Amniotic epithelial cell (primary cell): ENCODE measurements around the gene SDCCAG8.
"Not testable (repeated sequence)": the region's sequence is repeated elsewhere in the genome, so short reads cannot be mapped to it uniquely, and the experiment has no call there.

ENCODE experiments used
- DNase-seq: peaks from one replicate; pipeline ENCODE4 v3.0.0-alpha.2; 2010; ENCODE audit warnings: low read depth

The SDCCAG8 gene

DNA sequence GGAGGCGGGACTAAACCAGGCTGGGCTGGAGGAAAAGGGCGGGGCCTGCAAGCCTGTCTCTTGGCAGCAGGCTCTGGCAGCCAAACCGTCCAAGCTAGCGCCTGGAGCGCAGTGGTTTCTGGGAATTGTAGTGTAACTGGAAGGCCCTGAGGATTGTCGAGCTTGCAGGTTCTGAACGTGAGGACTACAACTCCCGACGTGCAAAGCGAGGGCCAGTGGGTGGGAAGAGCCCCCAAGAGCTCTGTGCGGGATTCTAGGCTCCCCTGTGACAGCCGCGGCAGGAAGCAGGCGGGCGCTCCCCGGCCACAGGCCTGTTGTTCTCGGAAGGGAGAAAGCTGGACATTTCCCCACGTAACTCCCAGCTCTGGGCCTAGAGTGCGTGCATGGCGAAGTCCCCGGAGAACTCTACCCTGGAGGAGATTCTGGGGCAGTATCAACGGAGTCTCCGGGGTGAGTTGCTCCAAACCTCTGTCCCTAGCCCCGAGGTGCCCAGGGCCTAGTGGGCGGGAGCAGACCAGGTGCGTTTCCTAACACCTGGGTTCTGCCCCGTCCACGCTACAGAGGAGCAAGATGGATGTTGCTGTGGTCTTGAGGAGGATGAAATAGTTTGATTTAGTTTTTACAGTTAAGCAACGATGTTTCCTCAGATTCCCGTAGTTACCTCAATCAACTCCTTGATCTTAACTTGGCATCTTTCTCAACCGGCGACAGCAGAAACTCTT is at the start of gene SDCCAG8:
TSS of gene SDCCAG8 (plus strand) at position 251 of the 722 bp plus-strand sequence. CDS start at position 384, 133 bp downstream.
- DNase-seq, result peak; percentile 100

DNA sequence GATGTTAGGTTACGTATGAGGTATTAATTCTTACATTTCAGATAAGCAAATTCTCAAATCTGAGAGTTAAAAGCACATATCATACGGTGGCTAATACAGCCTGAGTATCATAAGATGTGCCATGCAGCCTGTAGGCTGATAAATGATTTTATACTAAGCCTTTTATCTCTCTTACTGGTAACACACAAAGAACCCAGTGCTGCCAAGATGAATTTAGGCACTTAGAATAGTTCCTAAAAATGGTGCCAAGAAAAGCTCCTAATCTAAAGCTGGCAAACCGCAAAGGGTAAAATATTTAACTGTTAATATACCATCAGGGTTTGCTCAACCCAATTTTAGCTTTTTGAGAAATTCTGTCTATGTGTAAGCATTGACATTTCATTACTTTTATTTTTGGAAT is 43.9 kb upstream of the SDCCAG8 start:
- DNase-seq, result peak; percentile 85

DNA sequence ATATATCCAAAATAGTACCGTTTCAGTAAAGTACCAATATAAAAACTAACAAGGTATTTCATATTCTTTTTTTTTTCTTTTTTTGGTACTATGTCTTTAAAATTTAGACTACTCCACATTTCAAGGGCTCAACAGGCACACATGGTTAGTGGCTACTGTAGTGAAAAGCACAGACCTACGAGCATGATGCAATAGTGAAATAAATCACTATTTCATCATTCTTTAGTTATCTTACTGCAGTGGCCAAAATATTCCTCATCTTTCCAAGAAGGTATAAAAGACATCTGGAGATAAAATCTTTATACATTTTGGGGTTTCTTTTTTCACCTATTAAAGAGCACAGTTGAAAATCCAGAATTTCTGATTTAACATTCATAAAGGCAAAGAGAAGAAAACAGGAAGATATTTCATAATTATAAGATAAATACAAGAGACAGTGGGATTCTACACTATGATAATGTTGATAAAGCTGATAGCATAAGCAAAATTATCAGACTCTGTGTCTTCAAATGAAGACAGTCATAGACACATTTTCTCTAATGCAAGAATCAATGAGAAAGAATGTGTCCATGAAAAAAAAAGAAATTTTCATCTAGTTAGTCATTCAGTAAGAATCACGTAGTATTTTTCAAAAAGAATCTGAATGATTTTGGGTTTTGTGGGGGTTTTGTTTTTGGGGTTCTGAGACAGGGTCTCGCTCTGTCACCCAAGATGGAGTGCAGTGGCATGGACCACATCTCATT is 42.6 kb upstream of the SDCCAG8 start:
- DNase-seq, result peak; percentile 90

DNA sequence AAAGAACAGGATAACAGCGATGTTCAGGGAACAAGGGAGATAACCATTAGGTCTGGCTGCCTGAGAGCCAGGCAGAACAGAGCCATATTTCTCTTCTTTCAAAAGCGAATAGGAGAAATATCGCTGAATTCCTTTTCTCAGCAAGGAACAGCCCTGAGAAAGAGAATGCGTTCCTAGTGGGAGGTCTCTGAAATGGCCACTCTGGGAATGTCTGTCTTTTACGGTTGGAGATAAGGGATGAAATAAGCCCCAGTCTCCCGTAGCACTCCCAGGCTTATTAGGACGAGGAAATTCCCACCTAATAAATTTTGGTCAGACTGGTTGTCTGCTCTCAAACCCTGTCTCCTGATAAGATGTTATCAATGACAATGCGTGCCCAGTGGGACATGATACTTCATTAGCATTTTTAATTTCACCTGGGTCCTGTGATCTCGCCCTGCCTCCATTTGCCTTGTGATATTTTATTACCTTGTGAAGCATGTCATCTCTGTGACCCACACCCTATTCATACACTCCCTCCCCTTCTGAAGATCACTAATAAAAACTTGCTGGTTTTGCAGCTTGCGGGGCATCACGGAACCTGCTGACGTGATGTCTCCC is 40.5 kb upstream of the SDCCAG8 start:
- DNase-seq, result not testable (repeated sequence)

DNA sequence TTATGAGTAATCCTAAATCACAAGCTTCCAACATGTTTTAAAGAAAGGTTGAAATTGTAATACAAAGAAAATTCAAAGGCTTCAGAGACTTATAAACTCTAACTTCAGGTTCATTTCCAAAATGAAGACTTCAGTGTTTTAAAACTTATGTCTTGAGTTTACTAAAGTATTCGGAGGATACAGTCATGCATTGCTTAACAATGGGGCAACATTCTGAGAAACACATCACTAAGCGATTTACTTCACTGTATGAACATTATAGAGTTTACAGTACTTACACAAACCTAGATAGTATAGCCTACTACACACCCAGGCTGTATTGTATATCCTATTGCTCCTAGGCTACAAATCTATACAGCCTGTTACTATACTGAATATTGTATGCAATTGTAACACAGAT is 39.1 kb upstream of the SDCCAG8 start:
- DNase-seq, result peak; percentile 57

DNA sequence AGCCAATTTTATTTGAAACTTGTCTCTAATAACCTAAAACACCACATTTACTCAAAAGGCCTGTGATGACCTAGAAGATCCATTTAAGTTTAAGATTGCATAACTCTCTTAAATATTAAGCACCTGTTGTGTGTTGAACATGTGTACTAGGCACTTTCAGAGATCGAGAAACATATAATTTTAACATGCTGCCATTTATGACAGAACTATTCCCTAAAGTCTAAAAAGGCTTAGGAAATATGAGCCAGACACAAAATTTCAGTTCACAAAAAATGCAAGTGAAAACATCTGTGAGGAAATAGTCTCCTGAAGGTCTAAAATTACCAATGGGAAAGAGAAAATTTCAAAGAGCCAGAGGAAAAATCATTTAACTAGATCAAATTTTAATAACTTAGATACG is 38.5 kb upstream of the SDCCAG8 start:
- no peak for DNase-seq

DNA sequence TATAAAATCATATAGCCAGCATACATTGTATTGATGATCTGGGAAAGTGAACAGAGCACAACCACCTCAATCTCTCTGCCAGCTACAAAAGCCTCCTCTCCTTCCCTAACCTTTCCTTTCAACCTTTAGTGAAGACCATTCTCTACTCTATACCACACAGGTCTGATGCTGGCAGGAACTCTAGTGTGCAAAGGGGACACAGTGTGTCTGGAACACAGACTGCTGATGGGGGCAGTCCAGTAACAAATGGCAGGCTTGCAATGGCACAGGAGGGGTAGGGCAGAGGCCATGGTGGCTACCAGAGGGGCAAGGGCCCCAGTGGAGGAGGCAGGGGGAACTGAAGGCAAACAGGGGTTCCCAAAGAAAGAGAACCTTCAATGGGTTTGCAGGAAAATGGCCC is 37.8 kb upstream of the SDCCAG8 start:
- no peak for DNase-seq

DNA sequence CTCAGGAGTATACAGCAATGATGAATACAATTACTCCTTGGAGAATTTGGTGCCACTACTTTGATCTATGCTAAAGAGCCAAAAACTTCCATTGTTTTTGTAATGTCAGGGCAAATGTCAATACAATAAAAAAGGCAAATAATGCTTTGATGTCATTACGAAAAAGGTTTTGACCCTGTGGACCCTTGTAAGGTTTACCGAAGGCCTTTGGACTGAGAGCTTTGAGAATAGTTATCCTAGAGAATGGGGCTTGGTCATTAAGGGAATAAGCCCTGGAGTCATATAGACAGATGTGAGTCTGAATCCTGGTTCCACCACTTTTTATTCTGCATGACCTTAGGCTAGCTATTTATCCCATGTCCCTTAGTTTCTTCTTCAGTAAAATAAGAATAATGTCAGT is 28.2 kb upstream of the SDCCAG8 start:
- DNase-seq, result no peak

DNA sequence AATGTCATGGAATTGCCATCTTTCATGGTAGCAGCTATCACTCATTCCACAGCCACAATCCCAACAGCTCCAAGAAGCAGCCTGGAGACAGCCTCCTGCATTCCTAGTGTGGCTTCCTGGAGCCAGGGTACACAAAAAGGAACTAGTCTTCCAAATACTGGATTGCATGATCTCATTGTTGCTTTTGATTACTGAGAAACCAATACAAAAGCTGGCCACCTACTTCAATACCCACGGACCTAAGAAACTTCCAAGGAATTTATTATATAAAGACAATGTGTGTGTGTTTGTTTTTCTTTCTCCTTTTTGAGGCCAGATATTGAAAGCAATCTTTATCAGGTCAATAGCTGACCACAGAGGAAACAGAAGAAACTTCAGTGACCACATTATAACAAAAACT is 26.3 kb upstream of the SDCCAG8 start:
- no peak for DNase-seq

DNA sequence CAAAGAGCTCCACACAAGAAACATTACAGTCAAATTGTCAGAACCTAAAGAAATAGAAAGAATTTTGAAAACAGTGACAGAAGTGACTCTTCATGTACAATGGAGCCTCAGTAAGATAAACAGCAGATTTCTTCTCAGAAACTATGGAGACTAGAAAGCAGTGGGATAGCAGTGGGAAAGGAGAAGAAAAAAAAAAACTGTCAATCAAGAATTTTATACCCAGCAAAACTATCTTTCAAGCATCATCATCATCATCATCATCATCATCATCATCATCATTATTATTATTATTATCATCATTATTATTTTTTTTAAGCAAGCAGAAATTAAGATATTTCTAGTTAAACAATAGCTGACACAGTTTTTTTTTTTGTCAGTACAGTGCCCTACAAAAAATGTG is 24.9 kb upstream of the SDCCAG8 start:
- DNase-seq, result peak; percentile 56

DNA sequence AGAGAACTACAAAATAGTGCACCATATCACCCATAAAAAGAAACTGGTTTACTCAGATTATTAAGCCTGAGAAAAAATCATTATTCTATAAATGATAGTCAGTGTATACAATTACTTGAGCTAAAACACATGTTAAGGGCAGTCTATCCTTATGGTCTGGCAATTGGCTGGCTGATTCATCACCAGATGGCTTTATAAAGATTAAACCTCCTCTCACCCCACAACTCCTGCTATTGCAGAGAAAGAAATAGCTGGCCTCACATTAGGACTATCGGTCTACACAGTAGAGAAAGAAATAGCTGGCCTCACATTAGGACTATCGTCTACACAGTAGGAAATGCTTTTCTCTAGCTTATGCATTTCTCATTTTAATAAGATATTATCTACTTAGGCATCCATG is 21.9 kb upstream of the SDCCAG8 start:
- peak; percentile 82 for DNase-seq

DNA sequence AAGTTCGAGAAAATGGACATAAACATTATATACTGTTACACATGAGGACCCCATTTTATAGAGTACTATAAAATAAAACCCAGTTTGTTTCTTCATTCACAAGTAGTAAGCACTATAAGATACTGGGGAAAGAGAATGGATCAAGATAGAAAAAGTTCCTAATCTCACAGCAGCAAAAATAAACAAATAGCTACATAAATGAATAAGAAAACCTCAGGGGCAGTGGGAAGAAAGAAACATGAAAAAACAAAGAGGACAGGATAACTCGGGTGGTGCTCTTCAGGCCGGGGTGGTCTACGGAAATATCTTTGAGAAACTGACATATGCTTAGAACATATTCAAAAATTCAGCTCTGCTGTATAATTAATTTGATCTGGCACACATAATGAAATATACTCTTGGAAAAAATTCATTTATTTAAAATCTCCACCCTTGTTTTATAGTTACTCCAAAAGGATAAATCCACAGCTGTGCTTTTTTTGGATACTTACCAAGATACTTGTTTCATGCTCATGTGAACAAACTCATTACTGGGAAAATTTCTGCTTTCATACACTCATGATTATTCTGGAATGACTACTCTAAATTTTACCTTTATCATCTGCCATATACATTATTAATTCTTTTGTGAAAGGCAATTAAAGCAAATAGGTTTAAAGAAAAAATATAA is 20.7 kb upstream of the SDCCAG8 start:
- DNase-seq, result no peak

DNA sequence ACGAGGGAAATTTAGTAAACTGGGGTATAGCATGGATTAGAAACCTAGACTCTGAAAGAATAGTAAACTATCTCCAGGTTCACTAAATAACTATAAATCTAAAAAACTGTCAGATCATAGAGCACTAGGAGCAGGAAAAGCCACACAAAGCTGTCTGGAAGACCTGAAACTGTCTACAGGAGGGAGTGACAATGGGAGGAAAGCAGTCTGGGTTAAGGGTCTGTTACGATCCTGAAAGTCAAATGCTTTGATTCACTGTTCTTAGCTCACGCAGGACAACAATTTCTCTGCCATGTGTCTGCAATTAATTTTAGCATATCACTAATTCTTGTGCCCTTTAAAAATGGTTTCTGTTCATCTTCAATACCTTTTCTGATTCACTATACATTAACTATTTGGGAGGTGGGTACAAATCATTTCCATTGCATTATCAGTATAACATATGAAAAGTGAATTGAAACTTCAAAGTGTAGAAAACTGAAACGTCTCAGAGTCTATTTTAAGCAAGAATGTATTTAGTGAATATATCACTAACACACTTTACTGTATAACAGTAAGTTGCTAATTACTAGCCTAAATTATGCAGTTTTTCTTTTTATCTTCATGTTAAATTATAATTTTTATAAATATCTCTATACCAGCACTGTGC is 19.1 kb upstream of the SDCCAG8 start:
- DNase-seq, result no peak

DNA sequence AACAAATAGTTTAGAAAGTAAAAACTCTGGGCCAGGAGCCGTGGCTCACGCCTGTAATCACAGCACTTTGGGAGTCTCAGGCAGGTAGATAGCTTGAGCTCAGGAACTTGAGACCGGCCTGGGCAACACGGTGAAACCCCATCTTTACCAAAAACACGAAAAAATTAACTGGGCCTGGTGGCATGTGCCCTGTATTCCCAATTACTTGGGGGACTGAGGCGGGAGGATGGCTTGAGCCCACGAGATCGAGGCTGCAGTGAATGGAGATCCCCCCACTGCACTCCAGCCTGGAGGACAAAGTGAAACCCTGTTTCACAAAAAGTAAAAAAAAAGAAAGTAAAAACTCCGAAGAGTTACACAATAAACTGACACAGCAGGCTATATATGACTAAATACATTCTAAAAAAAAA is 11.4 kb upstream of the SDCCAG8 start:
- no peak for DNase-seq

DNA sequence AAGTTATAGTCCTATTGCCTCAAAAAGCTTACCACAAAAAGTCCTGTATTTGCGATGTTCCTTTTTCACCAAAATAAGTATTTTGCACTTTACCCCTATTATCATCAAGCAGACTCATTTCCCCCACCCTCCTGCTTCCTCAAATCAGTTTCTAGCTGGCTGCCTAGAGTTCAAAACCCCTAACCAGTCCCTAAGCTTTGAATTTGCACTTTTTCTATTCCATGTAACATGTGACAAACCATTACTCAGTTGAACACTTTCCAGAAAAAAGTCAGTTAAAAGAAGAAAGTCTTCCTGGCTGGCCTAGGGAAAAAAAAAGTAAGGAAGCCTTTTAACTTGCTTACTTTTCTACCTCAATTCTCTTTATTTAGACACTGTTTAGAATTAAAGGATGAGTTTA is 8.9 kb upstream of the SDCCAG8 start:
- DNase-seq, result peak; percentile 36

DNA sequence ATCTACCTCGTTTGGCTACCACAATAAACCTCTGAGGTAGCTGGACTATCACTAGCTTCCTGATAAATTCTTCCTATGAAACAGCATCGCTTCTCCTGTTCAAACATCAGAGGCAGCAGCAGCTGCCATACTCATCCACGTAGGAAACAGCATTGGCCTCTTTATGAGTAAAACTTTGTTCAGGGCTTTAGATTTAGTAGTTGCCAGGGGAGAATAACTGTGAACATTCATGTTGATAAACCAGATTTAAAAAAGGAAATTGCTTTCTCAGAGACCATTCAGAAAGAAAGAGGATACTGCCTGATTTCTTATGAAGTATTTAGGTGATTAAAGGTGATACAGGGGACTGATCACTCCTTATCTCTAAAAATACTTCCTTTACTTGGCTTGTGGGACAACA is 7.9 kb upstream of the SDCCAG8 start:
- DNase-seq, result no peak

DNA sequence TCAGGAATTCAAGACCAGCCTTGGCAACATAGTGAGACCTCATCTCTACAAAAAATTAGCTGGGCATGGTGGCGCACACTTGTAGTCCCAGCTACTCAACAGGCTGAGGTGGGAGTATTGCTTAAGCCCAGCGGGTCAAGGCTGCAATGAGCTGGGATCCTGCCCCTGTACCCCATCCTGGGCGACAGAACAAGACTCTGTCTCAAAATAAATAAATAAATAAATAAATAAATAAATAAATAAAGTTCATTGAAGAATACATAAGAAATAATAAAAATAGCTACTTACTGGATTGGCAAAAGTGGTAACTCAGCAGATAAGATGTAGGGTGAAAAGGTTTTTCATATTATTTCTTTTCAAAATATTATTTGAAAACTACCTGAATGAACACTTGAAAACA is 6.6 kb upstream of the SDCCAG8 start:
- DNase-seq, result no peak

DNA sequence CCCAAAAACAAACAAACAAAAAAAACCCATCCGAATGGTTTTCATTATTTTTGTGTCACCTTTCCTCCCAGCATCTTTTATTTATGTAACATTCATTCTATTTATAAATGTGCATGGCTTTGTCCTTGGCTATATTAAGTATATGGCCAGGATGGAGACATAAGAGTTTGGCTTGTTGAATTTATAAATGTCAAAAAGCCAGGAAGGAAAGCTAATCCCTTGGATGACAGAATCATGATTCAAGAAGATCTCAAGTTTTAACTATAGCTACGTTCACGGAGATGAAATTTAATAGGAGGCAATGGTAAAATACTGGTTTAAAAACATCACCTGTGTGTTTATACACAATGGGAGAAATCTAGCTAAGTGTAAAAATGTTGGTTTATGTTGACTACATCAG is 5.7 kb upstream of the SDCCAG8 start:
- no peak for DNase-seq

DNA sequence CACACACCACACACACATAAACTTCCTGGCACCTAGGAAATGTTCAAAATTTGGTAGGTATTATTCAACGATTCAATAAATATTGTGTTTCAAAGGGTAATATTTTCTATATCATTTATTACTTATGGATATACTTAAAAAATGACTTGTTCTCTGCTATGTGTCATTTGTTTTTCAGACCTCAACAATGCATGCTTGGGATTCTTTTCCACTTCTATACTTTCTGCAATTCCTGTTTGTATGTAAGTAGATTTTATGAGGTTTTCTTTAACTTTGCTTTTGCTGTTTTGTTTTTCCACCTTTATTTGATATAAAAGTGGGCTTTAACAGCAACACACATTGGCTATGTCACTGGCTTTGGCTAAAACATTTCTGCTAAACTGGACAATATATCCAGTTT is 4.3 kb upstream of the SDCCAG8 start:
- DNase-seq, result no peak

DNA sequence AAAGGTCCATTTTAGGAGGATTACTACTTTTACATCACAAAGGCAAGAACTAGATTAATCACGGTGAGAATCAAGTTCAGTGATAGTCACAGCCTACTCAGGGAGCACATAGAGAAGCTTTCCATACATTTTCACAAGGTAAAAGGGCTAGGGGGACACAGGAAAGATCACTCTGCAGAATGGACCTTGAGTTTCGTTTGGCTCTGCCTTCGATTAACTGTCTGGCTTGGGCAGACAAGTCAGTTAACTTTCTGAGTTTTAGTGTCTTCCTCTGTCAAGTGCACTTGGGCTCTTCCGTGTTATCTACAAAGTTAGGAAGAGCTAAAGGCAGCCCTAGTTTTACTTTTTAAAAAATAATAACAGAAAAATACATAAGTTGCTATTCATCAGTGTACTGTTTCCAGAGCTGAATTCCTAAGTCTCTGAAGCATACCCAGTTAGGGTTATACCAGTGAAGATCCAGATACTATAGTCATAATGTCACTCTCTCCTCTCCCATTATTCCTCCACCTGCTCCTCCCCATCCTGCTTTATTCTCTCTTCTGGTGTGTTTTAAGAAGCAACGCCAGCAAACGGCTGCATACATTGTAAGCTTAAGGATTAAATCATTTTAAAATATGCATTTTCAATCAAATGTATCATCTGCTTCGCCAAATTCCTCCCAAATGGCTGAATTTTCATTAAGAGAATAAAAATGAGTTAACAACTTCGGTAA is 2.5 kb upstream of the SDCCAG8 start:
- no peak for DNase-seq

DNA sequence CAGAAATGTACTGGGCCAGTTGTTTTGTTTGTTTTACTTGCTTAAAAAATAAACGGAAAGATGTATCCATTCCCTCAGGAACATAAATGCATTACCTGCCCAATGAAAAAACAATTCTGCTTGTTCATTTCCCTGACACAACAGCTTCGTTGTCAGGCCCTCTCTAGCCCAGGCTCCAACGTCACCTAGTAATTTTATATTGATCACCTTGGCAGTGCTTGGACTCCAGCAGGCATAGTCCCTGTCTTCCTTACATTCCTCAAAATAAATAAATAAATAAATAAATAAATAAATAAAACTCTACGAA is 2.0 kb upstream of the SDCCAG8 start:
- DNase-seq, result no peak
